ENCODE results near the gene COQ7.

Gene COQ7

GRCh38 chr16:19068237-19068815 is 912 bp downstream of the COQ7 start:
- TF ChIP-seq, protein P1, sequence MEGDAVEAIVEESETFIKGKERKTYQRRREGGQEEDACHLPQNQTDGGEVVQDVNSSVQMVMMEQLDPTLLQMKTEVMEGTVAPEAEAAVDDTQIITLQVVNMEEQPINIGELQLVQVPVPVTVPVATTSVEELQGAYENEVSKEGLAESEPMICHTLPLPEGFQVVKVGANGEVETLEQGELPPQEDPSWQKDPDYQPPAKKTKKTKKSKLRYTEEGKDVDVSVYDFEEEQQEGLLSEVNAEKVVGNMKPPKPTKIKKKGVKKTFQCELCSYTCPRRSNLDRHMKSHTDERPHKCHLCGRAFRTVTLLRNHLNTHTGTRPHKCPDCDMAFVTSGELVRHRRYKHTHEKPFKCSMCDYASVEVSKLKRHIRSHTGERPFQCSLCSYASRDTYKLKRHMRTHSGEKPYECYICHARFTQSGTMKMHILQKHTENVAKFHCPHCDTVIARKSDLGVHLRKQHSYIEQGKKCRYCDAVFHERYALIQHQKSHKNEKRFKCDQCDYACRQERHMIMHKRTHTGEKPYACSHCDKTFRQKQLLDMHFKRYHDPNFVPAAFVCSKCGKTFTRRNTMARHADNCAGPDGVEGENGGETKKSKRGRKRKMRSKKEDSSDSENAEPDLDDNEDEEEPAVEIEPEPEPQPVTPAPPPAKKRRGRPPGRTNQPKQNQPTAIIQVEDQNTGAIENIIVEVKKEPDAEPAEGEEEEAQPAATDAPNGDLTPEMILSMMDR (IDR thresholded peaks at IDR 0.05) = no peak
- Mint-ChIP-seq H3K27ac (peak overlapping the region; percentile 99), H3K27me3 (ENCODE audit: low read depth, poor library complexity) (no peaks in the 10 kb centered on the region), H3K4me3 (peak overlapping the region; percentile 92), H3K4me1 (peaks cover 27% of the 10 kb centered on the region), H3K36me3 (ENCODE audit: low read depth) (peaks cover 14% of the 10 kb centered on the region), H3K9me3 (no peaks in the 10 kb centered on the region)
- no peak for DNase-seq

DNA sequence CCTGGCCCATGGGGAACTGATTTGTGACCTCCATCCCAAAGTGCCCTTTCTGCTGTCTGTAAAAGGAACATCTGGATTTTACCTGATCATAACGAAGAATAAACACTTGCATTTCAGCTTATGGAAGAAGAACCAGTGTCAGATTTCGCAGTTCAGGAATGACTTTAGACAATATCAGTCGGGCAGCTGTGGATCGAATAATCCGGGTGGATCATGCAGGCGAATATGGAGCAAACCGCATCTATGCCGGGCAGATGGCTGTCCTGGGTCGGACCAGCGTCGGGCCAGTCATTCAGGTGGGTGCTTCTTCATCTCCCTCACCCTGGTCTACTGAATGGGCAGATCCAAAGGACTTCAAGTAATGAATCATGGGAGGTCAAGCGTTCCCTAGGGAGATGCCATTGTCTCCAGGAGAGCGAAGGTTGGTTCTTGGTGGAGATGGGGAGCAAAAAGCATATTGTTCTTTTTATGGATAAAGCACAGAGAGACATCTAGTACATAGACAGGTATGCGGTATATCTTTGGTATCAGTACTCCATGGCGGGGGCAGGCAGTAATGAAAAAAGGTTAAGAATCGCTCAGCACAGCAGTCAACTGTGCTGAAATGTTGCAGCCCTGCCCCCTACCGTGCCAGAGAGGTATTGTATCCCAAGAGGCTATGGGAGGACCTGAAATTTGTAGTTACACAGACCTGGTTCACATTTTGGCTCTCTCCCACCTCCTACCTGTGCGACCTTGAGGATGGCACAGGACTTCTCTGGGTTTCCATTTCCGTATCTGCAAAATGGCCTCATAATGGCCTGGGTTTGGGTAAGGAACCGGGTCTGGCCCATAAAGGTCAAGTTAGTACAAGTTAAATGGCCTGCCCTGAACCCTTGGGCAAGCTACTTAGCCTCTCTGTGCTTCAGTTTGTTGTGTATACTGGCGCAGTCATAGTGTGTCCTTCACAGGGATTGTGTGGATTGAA is 4.7 kb downstream of the COQ7 start:
- Mint-ChIP-seq H3K4me3 (no peak overlapping the region), H3K27ac (no peak overlapping the region), H3K27me3 (ENCODE audit: low read depth, poor library complexity) (no peaks in the 10 kb centered on the region), H3K4me1 (peaks cover 22% of the 10 kb centered on the region), H3K36me3 (ENCODE audit: low read depth) (peaks cover 36% of the 10 kb centered on the region), H3K9me3 (no peaks in the 10 kb centered on the region)
- DNase-seq = peak; percentile 62
- TF ChIP-seq, protein P1 (IDR thresholded peaks at IDR 0.05) = peak; percentile 65

DNA sequence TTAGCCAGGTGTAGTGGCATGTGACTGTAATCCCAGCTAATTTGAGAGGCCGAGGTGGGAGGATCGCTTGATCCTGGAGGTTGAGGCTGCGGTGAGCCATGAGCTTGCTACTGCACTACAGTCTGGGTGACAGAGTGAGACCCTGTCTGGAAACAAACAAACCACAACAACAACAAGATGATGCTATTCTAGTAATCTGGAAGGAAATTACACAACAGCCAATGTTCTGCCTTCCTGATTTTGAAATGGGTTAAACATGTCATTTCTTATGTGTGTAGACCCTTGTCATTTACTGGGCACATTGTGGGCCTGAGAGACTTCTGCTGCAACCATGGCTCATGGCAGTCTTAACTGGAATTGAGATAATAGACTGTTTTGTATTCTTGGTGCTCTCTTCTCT is 5.9 kb downstream of the COQ7 start:
- Mint-ChIP-seq H3K4me1 (peaks cover 12% of the 10 kb centered on the region), H3K9me3 (no peaks in the 10 kb centered on the region), H3K27ac (no peak overlapping the region), H3K4me3 (no peak overlapping the region), H3K36me3 (ENCODE audit: low read depth) (peaks cover 43% of the 10 kb centered on the region), H3K27me3 (ENCODE audit: low read depth, poor library complexity) (no peaks in the 10 kb centered on the region)
- TF ChIP-seq, protein P1 (IDR thresholded peaks at IDR 0.05) = no peak
- DNase-seq = no peak

- DNase-seq = no peak
- TF ChIP-seq, protein P1 (IDR thresholded peaks at IDR 0.05) = no peak
- H3K36me3 Mint-ChIP-seq (ENCODE audit: low read depth) = peaks cover 49% of the 10 kb centered on the region
- peaks cover 7% of the 10 kb centered on the region for H3K4me1 Mint-ChIP-seq
- no peaks in the 10 kb centered on the region for H3K27me3 Mint-ChIP-seq (ENCODE audit: low read depth, poor library complexity)
- H3K9me3 Mint-ChIP-seq = no peaks in the 10 kb centered on the region
- H3K27ac Mint-ChIP-seq = no peak overlapping the region
- H3K4me3 Mint-ChIP-seq = no peak overlapping the region
Observed at GRCh38 chr16:19073863-19074262, 6.4 kb downstream of the COQ7 start.

GRCh38 chr16:19075511-19075910 is 8.1 kb downstream of the COQ7 start:
- Mint-ChIP-seq H3K4me3 (no peak overlapping the region), H3K4me1 (no peaks in the 10 kb centered on the region), H3K9me3 (peaks cover 7% of the 10 kb centered on the region), H3K27me3 (ENCODE audit: low read depth, poor library complexity) (no peaks in the 10 kb centered on the region), H3K36me3 (ENCODE audit: low read depth) (peaks cover 63% of the 10 kb centered on the region), H3K27ac (no peak overlapping the region)
- TF ChIP-seq, protein P1 (IDR thresholded peaks at IDR 0.05) = no peak
- DNase-seq = no peak
